CD4-positive, CD25-positive, alpha-beta regulatory T cell (primary cell): ENCODE measurements around the gene ARL8B. TPM values are rescaled to one million over a fixed set of nuclear protein-coding genes. Genes with fewer than 3 reads are reported as not detected.
"Not testable (repeated sequence)": the region's sequence is repeated elsewhere in the genome, so short reads cannot be mapped to it uniquely, and the experiment has no call there.

Experiments
- ATAC-seq, 2 donors: fragments of 150-1000 bp; cut with Tn5 transposase; one replicate each; pipeline ENCODE4 v1.10.0; 2021; ENCODE audit warnings: low read depth in 2 of 2, moderate number of reproducible peaks in 2 of 2, moderate library complexity in 1 of 2
- DNase-seq, 3 donors: peaks; one replicate each; pipeline versions ENCODE4 v3.0.0 to v3.0.0-alpha.2; 2012 to 2022; ENCODE audit warnings: mixed read lengths in 1 of 3
- H3K27ac ChIP-seq: one replicate; pipeline ENCODE4 v1.7.0; 2013; ENCODE audit warnings: mild to moderate bottlenecking, low read length; ENCODE audit not compliant: insufficient read depth, poor library complexity, severe bottlenecking
- H3K27me3 ChIP-seq: one replicate; pipeline ENCODE4 v1.7.0; 2013; ENCODE audit warnings: low read length; ENCODE audit not compliant: control insufficient read depth, insufficient read depth
- H3K36me3 ChIP-seq: one replicate; pipeline ENCODE4 v1.7.0; 2013; ENCODE audit warnings: mild to moderate bottlenecking, low read length, moderate library complexity; ENCODE audit not compliant: control insufficient read depth, insufficient read depth
- H3K4me1 ChIP-seq: 2 replicates; pipeline ENCODE4 v1.7.0; 2013; ENCODE audit warnings: mild to moderate bottlenecking, low read length; ENCODE audit not compliant: insufficient read depth, control insufficient read depth, poor library complexity, severe bottlenecking
- H3K4me3 ChIP-seq: one replicate; pipeline ENCODE4 v1.7.0; 2013; ENCODE audit warnings: low read depth, mild to moderate bottlenecking, low read length, moderate library complexity
- H3K9me3 ChIP-seq, 2 experiments: 1 replicate in 1 of 2; 2 replicates in 1 of 2; pipeline ENCODE4 v1.7.0; 2013; ENCODE audit warnings: low read length in 2 of 2, mild to moderate bottlenecking in 1 of 2, moderate library complexity in 1 of 2; ENCODE audit not compliant: control insufficient read depth in 2 of 2
- H3K27ac Mint-ChIP-seq, 3 donors: one replicate each; pipeline ENCODE4 v1.8.0; 2020 to 2022; ENCODE audit warnings: mild to moderate bottlenecking in 3 of 3, mixed read lengths in 3 of 3, moderate library complexity in 2 of 3
- H3K27me3 Mint-ChIP-seq: one replicate; pipeline ENCODE4 v1.8.0; 2022; ENCODE audit warnings: mild to moderate bottlenecking, mixed read lengths
- H3K36me3 Mint-ChIP-seq: one replicate; pipeline ENCODE4 v1.8.0; 2020; ENCODE audit warnings: mixed read lengths
- H3K4me1 Mint-ChIP-seq, 4 donors: one replicate each; pipeline ENCODE4 v1.8.0; 2020 to 2022; ENCODE audit warnings: mixed read lengths in 4 of 4, mild to moderate bottlenecking in 1 of 4
- H3K4me3 Mint-ChIP-seq, 4 donors: one replicate each; pipeline ENCODE4 v1.8.0; 2020 to 2022; ENCODE audit warnings: mild to moderate bottlenecking in 4 of 4, mixed read lengths in 4 of 4, moderate library complexity in 3 of 4
- H3K9me3 Mint-ChIP-seq, 7 donors: one replicate each; pipeline ENCODE4 v1.8.0; 2020 to 2022; ENCODE audit warnings: mixed read lengths in 7 of 7, mild to moderate bottlenecking in 3 of 7, moderate library complexity in 2 of 7
- polyA plus RNA-seq, 4 donors: library from polyadenylated mRNA; unstranded; fragments of 300-500 nt; fragmentation: Illumina TruSeq; gene quantifications; one replicate each; pipeline ENCODE4 v1.2.3, GENCODE V29; 2021
- total RNA-seq: library from RNA; stranded (reverse); gene quantifications from one replicate; pipeline ENCODE4 v1.2.3, GENCODE V29; 2022

ARL8B gene
- total and polyA plus RNA-seq, 5 donors from 2014 or later: 43.0 to 67.4 (median 56.9) TPM

- not testable (repeated sequence) for H3K27me3 ChIP-seq, H3K27ac ChIP-seq, H3K36me3 Mint-ChIP-seq, H3K4me1 Mint-ChIP-seq, H3K9me3 Mint-ChIP-seq, H3K4me1 ChIP-seq, H3K36me3 ChIP-seq, H3K4me3 ChIP-seq, H3K27me3 Mint-ChIP-seq, ATAC-seq, DNase-seq, H3K9me3 ChIP-seq, H3K4me3 Mint-ChIP-seq, H3K27ac Mint-ChIP-seq
Observed at GRCh38 chr3:5113726-5114125, 8.4 kb upstream of the ARL8B start.

- Histone ChIP-seq H3K4me3 (no peak overlapping the region), H3K9me3 (no peaks in the 10 kb centered on the region), H3K27me3 (no peaks in the 10 kb centered on the region), H3K4me1 (no peaks in the 10 kb centered on the region), H3K36me3 (no peaks in the 10 kb centered on the region), H3K27ac (no peak overlapping the region)
- H3K4me1 Mint-ChIP-seq: no peaks in the 10 kb centered on the region
- no peaks in the 10 kb centered on the region for H3K9me3 Mint-ChIP-seq
- no peaks in the 10 kb centered on the region for H3K36me3 Mint-ChIP-seq
- peaks cover 6% of the 10 kb centered on the region for H3K27me3 Mint-ChIP-seq
- H3K27ac Mint-ChIP-seq: no peak overlapping the region
- DNase-seq: no peak
- no peak overlapping the region for H3K4me3 Mint-ChIP-seq
- ATAC-seq: no peak
Observed at GRCh38 chr3:5115506-5116162, 6.5 kb upstream of the ARL8B start.

DNA sequence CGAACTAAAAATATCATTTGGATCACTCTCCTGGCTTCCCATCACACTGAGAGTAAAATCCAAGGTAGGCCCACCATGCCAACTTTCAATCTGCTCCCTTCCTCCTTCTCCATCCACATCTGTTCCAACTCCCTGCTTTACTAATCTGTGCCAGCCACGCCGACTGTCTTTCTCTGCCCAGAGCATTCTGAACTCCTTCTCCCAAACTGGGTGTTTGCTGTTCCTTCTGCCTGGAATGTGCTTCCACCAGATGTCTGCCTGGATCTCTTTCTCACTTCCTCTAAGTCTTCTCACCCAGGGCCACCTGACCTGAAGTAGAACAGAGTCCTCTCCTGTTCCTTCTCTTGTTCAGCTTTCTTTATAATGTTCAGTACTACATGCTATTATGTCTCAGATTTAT lies 5.6 kb upstream of the ARL8B start:
- Mint-ChIP-seq H3K9me3 (no peaks in the 10 kb centered on the region), H3K36me3 (no peaks in the 10 kb centered on the region), H3K27me3 (peaks cover 4% of the 10 kb centered on the region), H3K27ac (peak overlapping the region in 2 of 3 donors; percentile 39 to 89), H3K4me1 (peaks cover 0 to 2% (median under 1%) of the 10 kb centered on the region in 4 donors), H3K4me3 (no peak overlapping the region)
- no peaks in the 10 kb centered on the region for H3K36me3 ChIP-seq
- ATAC-seq (no peak), DNase-seq (no peak)
- H3K4me3 ChIP-seq: no peak overlapping the region
- H3K27me3 ChIP-seq: no peaks in the 10 kb centered on the region
- no peak overlapping the region for H3K27ac ChIP-seq
- no peaks in the 10 kb centered on the region for H3K9me3 ChIP-seq
- H3K4me1 ChIP-seq: no peaks in the 10 kb centered on the region

DNA sequence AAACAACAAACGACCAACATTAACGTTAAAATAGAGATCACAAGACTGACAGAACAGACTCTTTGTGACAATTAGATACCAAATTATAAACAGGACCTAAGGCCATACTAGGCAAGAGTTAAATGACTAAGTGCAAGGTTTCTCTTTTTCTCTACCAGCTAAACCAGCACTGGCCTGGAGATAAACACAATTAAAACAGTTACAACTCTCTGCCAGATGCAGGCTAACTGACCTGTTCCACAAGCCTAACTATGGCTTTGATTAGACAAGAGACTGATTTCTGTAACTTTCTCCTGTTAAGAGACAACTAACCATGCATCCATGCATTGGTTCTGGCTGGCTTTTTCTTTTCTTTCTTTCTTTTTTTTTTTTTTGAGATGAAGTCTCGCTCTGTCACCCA lies 1.6 kb upstream of the ARL8B start:
- no peak for DNase-seq
- H3K27me3 Mint-ChIP-seq: peaks cover 4% of the 10 kb centered on the region

DNA sequence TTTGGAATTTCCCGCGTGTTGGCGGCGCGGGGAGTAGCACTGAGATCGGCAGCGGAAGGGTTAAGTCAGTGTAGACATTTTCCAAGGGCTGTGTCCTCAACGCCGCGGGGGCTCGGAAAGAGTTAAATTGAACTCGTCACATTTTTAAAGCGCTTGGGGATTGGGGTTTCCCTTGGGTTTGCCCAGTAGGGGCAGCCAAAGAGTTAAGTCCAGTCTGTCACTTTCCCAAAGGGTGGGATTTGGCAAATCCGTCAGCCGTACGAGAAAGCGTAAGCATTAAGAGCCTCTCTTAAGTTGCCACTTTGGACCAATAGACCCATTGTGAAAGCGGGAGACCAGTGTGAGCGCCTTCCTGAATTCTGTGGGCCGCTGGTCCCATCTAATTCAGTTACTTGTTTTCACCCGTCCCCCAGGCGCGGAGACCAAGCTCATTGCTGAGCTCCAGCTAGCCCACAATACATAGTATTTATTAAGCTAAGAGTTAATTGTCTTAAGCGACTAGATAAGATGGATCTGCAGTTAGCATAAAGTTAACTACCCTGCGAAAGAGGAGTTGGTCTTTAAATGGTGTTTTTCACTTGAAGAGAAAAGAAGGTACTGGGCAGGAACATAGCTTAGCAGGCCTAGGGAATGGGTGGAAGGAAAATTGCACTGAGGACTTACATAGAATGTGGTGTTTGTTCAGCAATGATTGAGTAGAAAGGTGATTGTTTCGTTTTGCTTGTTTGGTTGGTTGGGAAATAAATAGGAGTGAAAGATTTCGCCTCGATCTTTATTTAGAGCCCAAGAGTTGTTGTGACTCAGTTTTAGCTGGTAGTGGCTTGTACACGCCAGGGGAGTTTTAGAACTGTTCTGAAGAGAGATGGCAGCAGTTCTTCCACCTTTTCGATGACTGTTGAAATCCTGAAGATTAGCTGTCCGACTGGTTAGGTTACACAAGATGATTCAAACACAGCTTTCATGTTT lies 932 bp downstream of the ARL8B start:
- Mint-ChIP-seq H3K9me3 (no peaks in the 10 kb centered on the region), H3K27ac (peak overlapping the region; percentile 78 to 97 (median 93)), H3K4me1 (peaks cover 26 to 54% (median 40%) of the 10 kb centered on the region in 4 donors), H3K4me3 (peak overlapping the region; percentile 77 to 89 (median 89)), H3K36me3 (peaks cover 3% of the 10 kb centered on the region), H3K27me3 (no peaks in the 10 kb centered on the region)
- Histone ChIP-seq H3K4me3 (peak overlapping the region; percentile 91), H3K4me1 (peaks cover 40% of the 10 kb centered on the region), H3K36me3 (no peaks in the 10 kb centered on the region), H3K27me3 (no peaks in the 10 kb centered on the region), H3K27ac (peak overlapping the region; percentile 87), H3K9me3 (no peaks in the 10 kb centered on the region)
- ATAC-seq: no peak
- peak; percentile 6 to 40 (median 13) for DNase-seq

More for the DNA sequence above, 1.6 kb upstream of the ARL8B start:
- Histone ChIP-seq H3K27me3 (no peaks in the 10 kb centered on the region), H3K4me1 (peaks cover 29% of the 10 kb centered on the region), H3K9me3 (no peaks in the 10 kb centered on the region), H3K4me3 (no peak overlapping the region), H3K27ac (no peak overlapping the region), H3K36me3 (no peaks in the 10 kb centered on the region)
- Mint-ChIP-seq H3K4me3 (peak overlapping the region in 1 of 4 donors; percentile 27), H3K27ac (no peak overlapping the region), H3K36me3 (no peaks in the 10 kb centered on the region), H3K4me1 (peaks cover 11 to 33% (median 24%) of the 10 kb centered on the region in 4 donors), H3K9me3 (no peaks in the 10 kb centered on the region)
- ATAC-seq: no peak

- peak overlapping the region; percentile 91 for H3K4me3 ChIP-seq
- H3K36me3 ChIP-seq: no peaks in the 10 kb centered on the region
- Mint-ChIP-seq H3K9me3 (no peaks in the 10 kb centered on the region), H3K4me1 (peaks cover 26 to 60% (median 45%) of the 10 kb centered on the region in 4 donors), H3K27ac (peak overlapping the region in 2 of 3 donors; percentile 79 to 93), H3K36me3 (peaks cover 3% of the 10 kb centered on the region), H3K4me3 (peak overlapping the region; percentile 73 to 89 (median 89)), H3K27me3 (no peaks in the 10 kb centered on the region)
- DNase-seq: no peak
- H3K4me1 ChIP-seq: peaks cover 42% of the 10 kb centered on the region
- no peaks in the 10 kb centered on the region for H3K27me3 ChIP-seq
- no peak for ATAC-seq
- H3K9me3 ChIP-seq: no peaks in the 10 kb centered on the region
- H3K27ac ChIP-seq: no peak overlapping the region
Observed at GRCh38 chr3:5123937-5124336, 1.8 kb downstream of the ARL8B start.

DNA sequence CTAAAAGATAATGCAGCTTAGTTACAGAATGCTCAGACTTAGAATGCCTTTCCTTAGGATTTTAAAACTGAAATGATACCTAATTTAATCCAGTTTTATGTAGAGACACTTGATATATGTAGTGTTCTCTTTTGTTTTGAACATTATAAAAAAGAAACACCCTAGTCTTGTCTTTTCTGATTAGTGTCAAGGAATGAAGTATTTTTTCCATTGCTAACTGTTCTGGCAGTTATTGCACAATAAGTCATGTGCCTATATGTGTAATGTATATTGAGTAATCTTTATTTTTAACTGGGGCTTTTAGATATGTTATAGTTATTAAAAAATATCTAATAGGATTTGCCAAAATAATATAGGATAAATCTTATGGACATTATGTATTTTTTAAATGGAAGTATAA lies 4.5 kb downstream of the ARL8B start:
- Mint-ChIP-seq H3K36me3 (peaks cover 7% of the 10 kb centered on the region), H3K27me3 (no peaks in the 10 kb centered on the region), H3K4me3 (peak overlapping the region in 1 of 4 donors; percentile 64), H3K9me3 (no peaks in the 10 kb centered on the region), H3K4me1 (peaks cover 31 to 78% (median 56%) of the 10 kb centered on the region in 4 donors), H3K27ac (peak overlapping the region in 1 of 3 donors; percentile 2)
- Histone ChIP-seq H3K36me3 (no peaks in the 10 kb centered on the region), H3K27me3 (no peaks in the 10 kb centered on the region), H3K9me3 (no peaks in the 10 kb centered on the region), H3K27ac (peak overlapping the region; percentile 29), H3K4me3 (peak overlapping the region; percentile 26), H3K4me1 (peaks cover 42% of the 10 kb centered on the region)
- ATAC-seq: no peak
- no peak for DNase-seq
